Mesenchymal stem cell (in vitro differentiated cells and primary cell): ENCODE data around the gene CDYL.

ENCODE experiments used
- DNase-seq: peaks from one replicate; pipeline ENCODE4 v3.0.0-alpha.2; 2013
- H2AFZ ChIP-seq: one replicate; pipeline ENCODE4 v1.6.1; 2013; ENCODE audit warnings: low read depth, mild to moderate bottlenecking, control low read depth, inconsistent platforms, low read length, moderate library complexity
- H2AK5ac ChIP-seq: 2 replicates; pipeline ENCODE4 v1.6.1; 2013; ENCODE audit warnings: low read length, moderate library complexity, mild to moderate bottlenecking, inconsistent platforms; ENCODE audit not compliant: severe bottlenecking
- H2BK120ac ChIP-seq: one replicate; pipeline ENCODE4 v1.6.1; 2013; ENCODE audit warnings: low read depth, mild to moderate bottlenecking, inconsistent platforms, low read length, moderate library complexity
- H2BK12ac ChIP-seq, 2 experiments: one replicate each; pipeline ENCODE4 v1.6.1; 2013; ENCODE audit warnings: inconsistent platforms in 2 of 2, low read length in 2 of 2, mild to moderate bottlenecking in 2 of 2, moderate library complexity in 2 of 2, control low read depth in 1 of 2
- H2BK15ac ChIP-seq: one replicate; pipeline ENCODE4 v1.6.1; 2013; ENCODE audit warnings: mild to moderate bottlenecking, low read depth, inconsistent platforms; ENCODE audit not compliant: poor library complexity, severe bottlenecking
- H2BK5ac ChIP-seq: 2 replicates; pipeline ENCODE4 v1.6.1; 2013; ENCODE audit warnings: low read depth, mild to moderate bottlenecking, low read length, control low read depth, inconsistent platforms; ENCODE audit not compliant: poor library complexity, severe bottlenecking
- H3K14ac ChIP-seq, 2 experiments: one replicate each; pipeline ENCODE4 v1.6.1; 2013; ENCODE audit warnings: inconsistent platforms in 2 of 2, low read length in 2 of 2, control low read depth in 1 of 2, mild to moderate bottlenecking in 1 of 2, moderate library complexity in 1 of 2
- H3K18ac ChIP-seq, 2 experiments: one replicate each; pipeline ENCODE4 v1.6.1; 2013; ENCODE audit warnings: inconsistent platforms in 2 of 2, low read length in 2 of 2, control low read depth in 1 of 2, low read depth in 1 of 2, mild to moderate bottlenecking in 1 of 2
- H3K23ac ChIP-seq, 2 experiments: one replicate each; pipeline ENCODE4 v1.6.1; 2013; ENCODE audit warnings: inconsistent platforms in 2 of 2, low read length in 2 of 2, mild to moderate bottlenecking in 2 of 2, moderate library complexity in 2 of 2, control low read depth in 1 of 2
- H3K27ac ChIP-seq: 2 replicates; pipeline ENCODE4 v1.5.1; 2013; ENCODE audit warnings: mild to moderate bottlenecking, moderate library complexity, low read length, control low read depth, inconsistent platforms; ENCODE audit not compliant: poor library complexity, severe bottlenecking
- H3K27me3 ChIP-seq, 2 experiments: 2 replicates each; pipeline versions ENCODE4 v1.6.1 to v1.7.0; 2013; ENCODE audit warnings: low read length in 2 of 2, mild to moderate bottlenecking in 2 of 2, moderate library complexity in 2 of 2, control low read depth in 1 of 2, inconsistent platforms in 1 of 2; ENCODE audit not compliant: control insufficient read depth in 1 of 2, insufficient read depth in 1 of 2
- H3K36me3 ChIP-seq, 2 experiments: 2 replicates each; pipeline versions ENCODE4 v1.6.1 to v1.7.0; 2013; ENCODE audit warnings: low read length in 2 of 2, control low read depth in 1 of 2, inconsistent platforms in 1 of 2, low read depth in 1 of 2, mild to moderate bottlenecking in 1 of 2; ENCODE audit not compliant: insufficient read depth in 2 of 2, control insufficient read depth in 1 of 2
- H3K4ac ChIP-seq, 2 experiments: one replicate each; pipeline ENCODE4 v1.6.1; 2013; ENCODE audit warnings: inconsistent platforms in 2 of 2, low read length in 2 of 2, mild to moderate bottlenecking in 2 of 2, moderate library complexity in 2 of 2, control low read depth in 1 of 2, low read depth in 1 of 2
- H3K4me1 ChIP-seq: 2 replicates; pipeline ENCODE4 v1.6.1; 2013; ENCODE audit warnings: low read depth, low read length, control low read depth; ENCODE audit not compliant: control insufficient read depth, insufficient read depth
- H3K4me2 ChIP-seq: 2 replicates; pipeline ENCODE4 v1.6.1; 2013; ENCODE audit warnings: low read length, mild to moderate bottlenecking, inconsistent platforms; ENCODE audit not compliant: poor library complexity, severe bottlenecking
- H3K4me3 ChIP-seq, 2 experiments: 2 replicates each; pipeline versions ENCODE4 v1.5.1 to v1.7.0; 2013; ENCODE audit warnings: low read length in 2 of 2, mild to moderate bottlenecking in 2 of 2, control low read depth in 1 of 2, low read depth in 1 of 2; ENCODE audit not compliant: insufficient read depth in 1 of 2
- H3K79me1 ChIP-seq: replicated peaks from 2 replicates; pipeline ENCODE4 v1.6.1; 2013; ENCODE audit warnings: mild to moderate bottlenecking, control low read depth, low read length, inconsistent platforms; ENCODE audit not compliant: poor library complexity, severe bottlenecking
- H3K9ac ChIP-seq: 2 replicates; pipeline ENCODE4 v1.7.0; 2013; ENCODE audit warnings: mild to moderate bottlenecking, low read length, moderate library complexity
- H3K9me3 ChIP-seq: 2 replicates; pipeline ENCODE4 v1.7.0; 2013; ENCODE audit warnings: mild to moderate bottlenecking, low read length; ENCODE audit not compliant: control insufficient read depth
- H4K8ac ChIP-seq: one replicate; pipeline ENCODE4 v1.6.1; 2013; ENCODE audit warnings: inconsistent platforms, mild to moderate bottlenecking, low read length, moderate library complexity
- H4K91ac ChIP-seq: one replicate; pipeline ENCODE4 v1.6.1; 2013; ENCODE audit warnings: mild to moderate bottlenecking, low read length, inconsistent platforms
- WGBS: methylation state at CpG from one replicate; pipeline ENCODE4 v1.1.7; 2013; ENCODE audit warnings: mixed read lengths; 5-methylcytosine and 5-hydroxymethylcytosine counted together

The CDYL gene

DNA sequence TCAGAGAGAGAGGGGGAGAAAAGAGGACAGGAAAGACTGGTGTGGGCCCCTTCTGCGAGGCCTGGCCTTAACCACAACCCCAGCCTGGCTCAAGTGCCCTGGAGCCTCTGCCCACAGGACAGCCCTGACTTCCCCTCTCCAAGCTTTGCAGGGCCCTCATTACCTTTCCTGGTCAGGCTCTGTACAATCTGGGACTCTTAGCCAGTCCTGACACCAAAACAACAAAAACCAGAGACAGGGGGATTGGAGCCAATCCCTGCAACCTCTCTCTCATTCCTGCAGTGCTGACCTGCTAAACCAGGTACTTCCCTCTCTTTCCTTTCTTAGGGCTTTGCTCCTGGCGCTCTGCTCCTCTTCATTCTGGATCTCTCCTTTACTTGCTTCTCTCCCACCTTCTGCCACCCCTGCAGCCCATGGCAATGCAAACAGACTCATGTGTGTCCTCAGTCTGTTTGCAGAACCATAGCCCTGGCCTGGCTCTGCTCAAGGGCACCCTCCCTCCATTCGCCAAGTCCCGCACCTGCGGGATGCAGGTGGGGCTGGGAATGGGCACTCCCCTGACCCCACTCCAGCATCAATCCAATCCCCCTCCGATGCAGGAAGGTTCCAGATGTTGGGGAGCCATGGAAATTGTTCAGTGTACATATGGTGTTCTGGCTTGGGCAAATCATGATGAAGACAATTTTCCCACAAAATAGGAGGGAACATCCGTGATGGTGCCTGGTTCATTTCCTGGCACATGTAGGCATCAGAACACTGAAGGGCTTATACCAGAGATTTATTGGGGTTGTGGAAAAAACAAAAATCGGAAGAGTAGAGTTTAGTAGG is 189.6 kb downstream of the CDYL start:
- Histone ChIP-seq H3K4me1 (peaks cover 3% of the 10 kb centered on the region), H3K23ac (no peak overlapping the region), H2BK12ac (peak overlapping the region in 1 of 2 experiments; percentile 2), H2BK120ac (no peak overlapping the region), H3K4ac (no peak overlapping the region), H3K9me3 (no peaks in the 10 kb centered on the region), H2BK15ac (no peak overlapping the region), H3K18ac (no peak overlapping the region), H2BK5ac (no peak overlapping the region), H3K9ac (no peak overlapping the region), H3K79me1 (no peaks in the 10 kb centered on the region), H3K4me3 (no peak overlapping the region), H3K14ac (no peak overlapping the region), H3K4me2 (no peak overlapping the region), H2AK5ac (no peak overlapping the region), H2AFZ (no peak overlapping the region), H3K27me3 (peaks cover 0 to 2% of the 10 kb centered on the region in 2 experiments), H4K91ac (no peak overlapping the region), H3K36me3 (no peaks in the 10 kb centered on the region), H4K8ac (no peak overlapping the region), H3K27ac (no peak overlapping the region)
- no peak for DNase-seq
- 89% methylated on average over 4 of the region's 8 CpGs for WGBS

DNA sequence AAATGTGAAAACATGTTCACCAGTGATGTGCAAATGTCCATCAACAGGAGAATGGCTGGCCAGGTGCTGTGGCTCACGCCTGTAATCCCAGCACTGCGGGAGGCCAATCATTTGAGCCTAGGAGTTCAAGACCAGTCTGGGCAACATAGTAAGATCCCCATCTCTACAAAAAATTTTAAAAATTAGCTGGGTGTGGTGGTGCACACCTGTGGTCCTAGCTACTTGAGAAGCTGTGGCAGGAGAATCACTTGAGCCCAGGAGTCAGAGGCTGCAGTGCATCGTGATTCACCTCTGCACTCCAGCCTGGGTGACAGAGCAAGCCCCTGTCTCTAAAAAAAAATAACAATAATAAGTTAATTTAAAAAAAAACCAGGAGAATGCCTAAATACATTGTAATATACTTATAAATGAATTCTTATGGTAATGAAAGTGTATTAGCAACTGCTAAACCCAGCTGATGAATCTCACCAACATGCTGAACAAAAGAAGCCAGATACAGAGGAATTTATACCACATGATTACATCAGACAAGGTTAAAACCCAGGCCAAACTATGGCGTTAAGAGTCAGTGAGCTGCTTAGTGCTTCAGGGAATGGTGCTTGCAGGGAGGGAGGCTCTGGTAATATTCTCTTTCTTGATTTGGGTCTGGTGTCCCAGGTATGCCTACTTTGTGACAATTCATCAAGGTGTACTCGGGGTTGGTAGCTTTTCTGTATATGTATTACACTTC is 191.3 kb downstream of the CDYL start:
- H3K9ac ChIP-seq: no peak overlapping the region
- no peaks in the 10 kb centered on the region for H3K9me3 ChIP-seq
- H3K79me1 ChIP-seq: no peaks in the 10 kb centered on the region
- no peak overlapping the region for H4K8ac ChIP-seq
- no peak overlapping the region for H2BK12ac ChIP-seq
- WGBS: 97% methylated on average over 3 of the region's 5 CpGs
- DNase-seq: no peak
- H3K4me2 ChIP-seq: no peak overlapping the region
- no peak overlapping the region for H4K91ac ChIP-seq
- peaks cover 0 to 4% of the 10 kb centered on the region in 2 experiments for H3K27me3 ChIP-seq
- H2AFZ ChIP-seq: no peak overlapping the region
- no peak overlapping the region for H3K14ac ChIP-seq
- H3K23ac ChIP-seq: no peak overlapping the region
- H2BK120ac ChIP-seq: no peak overlapping the region
- H3K4me3 ChIP-seq: no peak overlapping the region
- H3K36me3 ChIP-seq: no peaks in the 10 kb centered on the region
- H3K4me1 ChIP-seq: peaks cover 3% of the 10 kb centered on the region
- H3K18ac ChIP-seq: no peak overlapping the region
- no peak overlapping the region for H2AK5ac ChIP-seq
- no peak overlapping the region for H3K4ac ChIP-seq
- H2BK5ac ChIP-seq: no peak overlapping the region
- H3K27ac ChIP-seq: no peak overlapping the region
- H2BK15ac ChIP-seq: no peak overlapping the region

DNA sequence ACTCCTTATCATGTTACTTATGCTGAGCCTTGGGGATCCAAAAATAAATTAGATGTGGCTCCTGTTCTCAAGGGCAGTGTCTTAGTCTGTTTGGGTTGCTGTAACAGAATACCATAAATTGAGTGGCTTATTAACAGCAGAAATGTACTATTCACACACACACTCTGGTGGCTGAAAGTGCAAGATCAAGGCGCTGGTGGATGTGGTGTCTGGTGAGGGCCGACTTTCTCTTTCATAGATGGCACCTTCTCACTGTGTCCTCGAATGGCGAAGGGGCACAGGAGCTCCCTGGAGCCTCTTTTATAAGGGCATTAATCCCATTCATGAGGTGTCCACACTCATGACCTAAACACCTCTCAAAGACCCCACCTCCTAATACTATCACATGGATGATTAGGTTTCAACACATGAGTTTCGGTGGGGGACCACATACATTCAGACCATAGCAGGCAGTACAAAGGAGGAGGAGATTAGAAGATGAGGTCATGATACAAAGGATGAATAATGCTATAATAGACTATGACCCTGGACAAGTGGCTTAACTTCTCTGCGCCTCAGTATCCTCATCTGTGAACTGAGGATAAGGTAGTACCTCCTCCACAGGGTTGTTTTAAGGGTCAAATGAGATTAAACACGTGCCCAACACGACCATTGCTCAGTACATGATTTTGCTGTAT is 193.5 kb downstream of the CDYL start:
- Histone ChIP-seq H4K8ac (no peak overlapping the region), H2BK5ac (no peak overlapping the region), H3K79me1 (no peaks in the 10 kb centered on the region), H2AFZ (no peak overlapping the region), H2AK5ac (no peak overlapping the region), H2BK15ac (no peak overlapping the region), H3K36me3 (no peaks in the 10 kb centered on the region), H3K27ac (no peak overlapping the region), H3K18ac (no peak overlapping the region), H2BK12ac (no peak overlapping the region), H2BK120ac (no peak overlapping the region), H3K4me1 (peaks cover 3% of the 10 kb centered on the region), H3K4me3 (no peak overlapping the region), H3K4me2 (no peak overlapping the region), H3K9me3 (no peaks in the 10 kb centered on the region), H4K91ac (no peak overlapping the region), H3K9ac (no peak overlapping the region), H3K23ac (no peak overlapping the region), H3K14ac (no peak overlapping the region), H3K27me3 (peaks cover 0 to 4% of the 10 kb centered on the region in 2 experiments), H3K4ac (no peak overlapping the region)
- DNase-seq: no peak
- 92% methylated on average over 8 of the region's 8 CpGs for WGBS
